Measurements from ENCODE around the gene DMXL2. TPM values are rescaled to one million over a fixed set of nuclear protein-coding genes. Genes with fewer than 3 reads are reported as not detected.
A peak's percentile ranks its signal among the peaks of the same experiment; 100 is the strongest.

The DMXL2 gene
- total and polyA plus RNA-seq, 9 of the 15 experiments (the other 6 are each of a cell fraction or from before 2014, with no cell fraction given), result 9.3 to 57.7 (median 30.7) TPM

DNA sequence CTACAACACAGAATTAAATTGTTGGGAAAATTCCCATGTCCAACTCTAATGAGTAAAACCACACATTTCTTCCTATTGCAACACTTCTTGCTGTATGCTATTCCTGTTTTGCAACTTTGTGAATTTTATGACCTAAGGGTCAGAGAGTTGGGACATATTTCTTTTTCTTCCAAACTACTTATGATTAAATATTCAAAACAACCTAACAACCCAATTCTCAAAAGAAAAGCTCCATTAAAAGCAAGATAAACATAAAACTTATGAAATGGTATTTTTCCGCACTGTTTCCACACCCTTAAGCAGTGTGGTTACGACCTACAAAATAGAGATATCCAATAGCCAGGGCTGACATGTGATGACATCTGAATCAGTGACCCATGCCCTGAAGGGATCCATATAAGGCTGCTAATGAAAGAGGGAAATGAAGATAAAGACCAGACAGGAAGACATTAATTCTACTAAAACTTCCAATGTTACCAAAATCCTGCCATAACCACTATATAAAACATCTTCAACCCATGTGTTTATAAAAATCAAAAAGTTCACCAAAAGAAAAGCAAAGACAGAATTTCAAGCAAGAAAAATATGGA lies 45.6 kb downstream of the DMXL2 start (continued):
- TF ChIP-seq ZNF277 (CRISPR knock-in tag; IDR thresholded peaks at IDR 0.05; ENCODE audit: borderline replicate concordance) (no peak), UBTF (IDR thresholded peaks at IDR 0.05; ENCODE audit: borderline replicate concordance in 1 of 2, low read depth in 2 of 2, low read length in 2 of 2) (no peak), ERF (CRISPR knock-in tag; IDR thresholded peaks at IDR 0.05) (no peak), ZNF274 (IDR thresholded peaks at IDR 0.05; ENCODE audit: borderline replicate concordance, low read depth, low read length) (no peak), NR4A1 (CRISPR knock-in tag; IDR thresholded peaks at IDR 0.05) (no peak), NR4A1 (tag; IDR thresholded peaks at IDR 0.05) (no peak), HMG20B (CRISPR knock-in tag; IDR thresholded peaks at IDR 0.05) (no peak), YBX1 (IDR thresholded peaks at IDR 0.05) (no peak), RBM22 (IDR thresholded peaks at IDR 0.05; ENCODE audit: low read depth, low read length, poor library complexity, severe bottlenecking) (no peak), ZNF785 (CRISPR knock-in tag; IDR thresholded peaks at IDR 0.05) (no peak), PTBP1 (IDR thresholded peaks at IDR 0.05; ENCODE audit: low read depth, low read length) (no peak), SRSF3 (IDR thresholded peaks at IDR 0.05; ENCODE audit: insufficient read depth, low read length) (no peak), MIER1 (IDR thresholded peaks at IDR 0.05; ENCODE audit: low read depth) (no peak), ZNF232 (CRISPR knock-in tag; IDR thresholded peaks at IDR 0.05) (no peak), MXD1 (CRISPR knock-in tag; IDR thresholded peaks at IDR 0.05; ENCODE audit: borderline replicate concordance, poor library complexity, severe bottlenecking) (no peak), THAP7 (CRISPR knock-in tag; IDR thresholded peaks at IDR 0.05) (no peak), ZNF282 (CRISPR knock-in tag; IDR thresholded peaks at IDR 0.05) (no peak)
- TF ChIP-seq, protein P1, sequence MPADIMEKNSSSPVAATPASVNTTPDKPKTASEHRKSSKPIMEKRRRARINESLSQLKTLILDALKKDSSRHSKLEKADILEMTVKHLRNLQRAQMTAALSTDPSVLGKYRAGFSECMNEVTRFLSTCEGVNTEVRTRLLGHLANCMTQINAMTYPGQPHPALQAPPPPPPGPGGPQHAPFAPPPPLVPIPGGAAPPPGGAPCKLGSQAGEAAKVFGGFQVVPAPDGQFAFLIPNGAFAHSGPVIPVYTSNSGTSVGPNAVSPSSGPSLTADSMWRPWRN (IDR thresholded peaks at IDR 0.05; ENCODE audit: low read depth), result no peak
- TF ChIP-seq, protein P2, sequence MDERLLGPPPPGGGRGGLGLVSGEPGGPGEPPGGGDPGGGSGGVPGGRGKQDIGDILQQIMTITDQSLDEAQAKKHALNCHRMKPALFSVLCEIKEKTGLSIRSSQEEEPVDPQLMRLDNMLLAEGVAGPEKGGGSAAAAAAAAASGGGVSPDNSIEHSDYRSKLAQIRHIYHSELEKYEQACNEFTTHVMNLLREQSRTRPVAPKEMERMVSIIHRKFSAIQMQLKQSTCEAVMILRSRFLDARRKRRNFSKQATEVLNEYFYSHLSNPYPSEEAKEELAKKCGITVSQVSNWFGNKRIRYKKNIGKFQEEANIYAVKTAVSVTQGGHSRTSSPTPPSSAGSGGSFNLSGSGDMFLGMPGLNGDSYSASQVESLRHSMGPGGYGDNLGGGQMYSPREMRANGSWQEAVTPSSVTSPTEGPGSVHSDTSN (CRISPR knock-in tag; IDR thresholded peaks at IDR 0.05; ENCODE audit: low read depth), result no peak
- TF ChIP-seq, protein P2 (tag; conservative IDR thresholded peaks at IDR 0.05; ENCODE audit: low read depth), result peak; percentile 81
